GM21526 (cell line): ENCODE data around the gene ADD1.
"Not testable (repeated sequence)": the region's sequence is repeated elsewhere in the genome, so short reads cannot be mapped to it uniquely, and the experiment has no call there.

Source experiments
- ATAC-seq: cut with Tn5 transposase; IDR thresholded peaks from one replicate; pipeline ENCODE4 v1.9.1; 2021; ENCODE audit warnings: moderate library complexity; ENCODE audit not compliant: unreplicated experiment, low FRiP score

ADD1 gene

DNA sequence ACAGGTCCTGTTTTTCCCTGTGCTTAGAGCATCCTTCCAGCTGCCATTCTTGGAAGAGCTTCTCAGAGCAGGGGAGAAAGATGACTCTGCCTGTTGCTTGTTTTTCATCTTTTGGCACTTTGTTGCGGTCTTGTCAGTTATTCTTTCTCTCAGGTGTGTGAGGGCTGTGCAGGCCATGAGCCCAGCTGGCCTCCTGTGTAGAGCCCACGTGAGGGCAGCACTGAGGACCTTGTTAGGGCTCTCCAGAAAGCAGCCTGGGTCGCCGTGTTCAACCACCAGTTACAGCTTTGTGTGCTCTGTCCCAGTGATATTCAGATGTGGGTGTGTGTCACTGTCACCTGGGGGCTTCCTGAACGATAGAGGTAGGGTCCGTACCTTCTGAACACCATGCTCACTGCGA lies 66.8 kb downstream of the ADD1 start:
- no peak for ATAC-seq

DNA sequence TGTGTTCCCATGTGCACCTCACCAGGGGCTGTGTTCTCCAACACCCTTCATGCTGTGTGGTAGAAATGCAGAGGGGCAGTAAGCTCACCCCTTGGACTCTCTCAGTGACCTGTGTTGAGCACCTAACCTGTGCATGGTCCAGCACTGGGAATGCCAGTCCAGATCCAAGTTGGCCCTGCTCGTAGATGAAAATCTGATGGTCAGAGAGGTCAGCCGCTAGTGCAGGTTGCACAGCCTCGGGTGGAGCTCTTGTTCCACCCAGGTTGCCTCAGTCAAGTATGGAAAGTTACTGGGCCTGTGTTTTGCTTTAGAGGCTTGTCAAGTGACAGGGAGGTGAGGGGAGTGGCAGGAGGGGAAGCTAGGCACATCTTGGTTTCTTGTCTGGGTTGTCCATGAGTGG lies 68.2 kb downstream of the ADD1 start:
- no peak for ATAC-seq

DNA sequence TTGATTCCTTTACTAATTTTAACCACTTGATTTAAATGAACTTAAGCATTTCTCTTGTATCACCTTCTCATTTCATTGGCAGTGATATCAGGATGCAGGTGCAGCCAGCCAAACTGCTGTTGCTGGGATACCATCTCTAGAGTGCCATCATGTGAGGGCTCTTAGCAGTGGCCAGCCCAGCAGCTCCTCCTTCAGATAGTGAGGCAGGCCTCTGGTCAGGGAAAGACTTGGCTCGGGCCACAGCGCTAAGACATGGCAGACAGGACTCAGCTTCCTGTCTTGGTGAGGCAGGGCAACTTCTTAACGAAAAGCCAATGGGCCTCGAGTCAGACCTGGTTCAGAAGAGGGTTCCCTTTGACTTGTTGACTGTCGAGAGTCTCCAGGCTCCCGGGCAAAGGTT lies 69.5 kb downstream of the ADD1 start:
- ATAC-seq, result no peak

DNA sequence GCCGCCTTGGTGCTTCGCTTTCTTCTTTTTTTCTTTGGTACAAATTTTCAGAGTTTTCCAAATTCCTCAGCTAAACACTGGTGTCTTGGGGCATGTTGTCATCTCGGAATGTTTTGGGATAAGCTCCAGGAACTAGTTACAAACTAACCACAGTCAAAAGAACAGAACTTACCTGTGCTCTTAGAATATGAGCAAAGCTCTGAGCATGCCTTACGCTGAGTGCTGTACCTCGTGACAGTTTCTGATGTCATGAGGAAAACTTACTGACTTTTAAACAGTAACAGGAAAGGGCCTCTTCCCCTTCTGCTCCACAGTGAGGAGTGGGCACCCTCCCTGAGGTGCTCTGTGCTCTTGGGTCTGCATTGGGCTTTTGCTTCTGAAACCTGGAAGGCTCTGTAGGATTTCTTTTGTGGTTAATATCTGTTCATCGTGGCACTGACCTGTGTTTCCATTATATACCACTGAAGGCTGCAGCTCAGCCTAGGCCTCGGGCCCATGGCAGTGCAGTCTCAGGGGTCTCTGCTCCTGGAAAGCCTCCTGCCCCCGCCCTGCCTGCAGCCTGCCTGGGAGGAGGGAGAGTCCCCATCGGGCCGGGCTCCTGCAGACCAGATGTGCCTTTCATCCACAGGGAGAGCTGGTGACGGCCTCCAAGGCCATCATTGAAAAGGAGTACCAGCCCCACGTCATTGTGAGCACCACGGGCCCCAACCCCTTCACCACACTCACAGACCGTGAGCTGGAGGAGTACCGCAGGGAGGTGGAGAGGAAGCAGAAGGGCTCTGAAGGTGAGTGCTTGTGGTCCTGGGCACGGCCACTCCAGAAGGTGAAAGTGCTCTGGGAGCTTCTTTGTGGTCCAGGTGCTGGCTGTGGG lies 70.8 kb downstream of the ADD1 start:
- ATAC-seq, result no peak

DNA sequence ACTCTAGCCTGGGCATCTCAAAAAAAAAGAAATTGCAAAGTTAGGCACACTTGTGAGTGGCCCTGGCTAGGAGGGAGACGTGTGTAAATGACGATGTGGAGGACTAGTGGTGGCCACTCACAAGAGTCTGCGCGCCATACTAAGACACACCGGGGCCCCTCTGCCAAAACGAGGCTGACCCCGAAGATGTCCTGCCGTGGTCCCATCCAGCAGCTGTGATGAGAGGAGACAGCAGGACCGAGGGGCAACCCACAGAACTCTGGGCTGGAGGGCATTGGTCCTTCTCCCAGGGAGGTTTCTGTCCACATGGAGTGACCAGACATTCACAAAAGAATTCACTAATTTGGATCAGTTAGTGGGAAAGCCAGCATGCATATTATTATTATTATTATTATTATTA lies 72.1 kb downstream of the ADD1 start:
- no peak for ATAC-seq

DNA sequence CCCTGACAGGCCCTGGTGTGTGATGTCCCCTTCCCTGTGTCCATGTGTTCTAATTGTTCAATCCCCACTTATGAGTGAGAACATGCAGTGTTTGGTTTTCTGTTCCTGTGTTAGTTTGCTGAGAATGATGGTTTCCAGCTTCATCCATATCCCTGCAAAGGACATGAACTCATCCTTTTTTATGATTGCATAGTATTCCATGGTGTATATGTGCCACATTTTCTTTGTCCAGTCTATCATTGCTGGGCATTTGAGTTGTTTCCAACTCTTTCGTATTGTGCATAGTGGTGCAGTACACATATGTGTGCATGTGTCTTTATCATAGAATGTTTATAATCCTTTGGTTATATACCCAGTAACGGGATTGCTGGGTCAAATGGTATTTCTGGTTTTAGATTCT lies 73.1 kb downstream of the ADD1 start:
- not testable (repeated sequence) for ATAC-seq

DNA sequence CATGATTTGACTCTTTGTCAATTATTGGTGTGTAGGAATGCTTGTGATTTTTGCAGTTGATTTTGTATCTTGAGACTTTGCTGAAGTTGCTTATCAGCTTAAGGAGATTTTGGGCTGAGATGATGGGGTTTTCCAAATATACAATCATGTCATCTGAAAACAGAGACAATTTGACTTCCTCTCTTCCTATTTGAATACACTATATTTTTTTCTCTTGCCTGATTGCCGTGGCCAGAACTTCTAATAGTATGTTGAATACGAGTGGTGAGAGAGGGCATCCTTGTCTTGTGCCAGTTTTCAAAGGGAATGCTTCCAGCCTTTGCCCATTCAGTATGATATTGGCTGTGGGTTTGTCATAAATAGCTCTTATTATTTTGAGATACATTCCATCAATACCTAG lies 74.7 kb downstream of the ADD1 start:
- ATAC-seq, result not testable (repeated sequence)

DNA sequence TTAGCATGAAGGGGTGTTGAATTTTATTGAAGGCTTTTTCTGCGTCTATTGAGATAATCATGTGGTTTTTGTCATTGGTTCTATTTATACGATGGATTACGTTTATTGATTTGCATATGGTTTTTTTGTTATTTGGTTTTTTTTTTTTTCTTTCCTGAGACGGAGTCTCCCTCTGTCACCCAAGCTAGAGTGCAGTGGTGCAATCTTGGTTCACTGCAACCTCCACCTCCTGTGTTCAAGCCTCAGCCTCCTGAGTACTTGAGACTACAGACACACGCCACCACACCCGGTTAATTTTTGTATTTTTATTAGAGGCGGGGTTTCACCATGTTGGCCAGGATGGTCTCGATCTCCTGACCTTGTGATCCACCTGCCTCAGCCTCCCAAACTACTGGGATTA lies 75.1 kb downstream of the ADD1 start:
- ATAC-seq, result not testable (repeated sequence)

DNA sequence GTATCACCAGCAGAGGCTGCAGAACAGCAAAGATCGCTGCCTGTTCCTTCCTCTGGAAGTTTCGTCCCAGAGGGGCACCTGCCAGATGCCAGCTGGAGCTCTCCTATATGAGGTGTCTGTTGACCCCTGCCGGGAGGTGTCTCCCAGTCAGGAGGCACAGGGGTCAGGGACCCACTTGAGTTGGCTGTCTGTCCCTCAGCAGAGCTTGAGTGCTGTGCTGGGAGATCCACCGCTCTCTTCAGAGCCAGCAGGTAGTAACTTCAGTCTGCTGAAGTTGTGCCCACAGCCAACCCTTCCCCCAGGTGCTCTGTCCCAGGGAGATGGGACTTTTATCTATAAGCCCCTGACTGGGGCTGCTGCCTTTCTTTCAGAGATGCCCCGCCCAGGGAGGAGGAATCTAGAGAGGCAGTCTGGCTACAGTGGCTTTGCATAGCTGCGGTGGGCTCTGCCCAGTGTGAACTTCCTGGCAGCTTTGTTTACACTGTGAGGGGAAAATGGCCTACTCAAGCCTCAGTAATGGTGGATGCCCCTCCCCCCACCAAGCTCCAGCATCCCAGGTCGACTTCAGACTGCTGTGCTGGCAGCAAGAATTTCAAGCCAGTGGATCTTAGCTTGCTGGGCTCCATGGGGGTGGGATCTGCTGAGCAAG lies 78.9 kb downstream of the ADD1 start:
- ATAC-seq, result not testable (repeated sequence)

DNA sequence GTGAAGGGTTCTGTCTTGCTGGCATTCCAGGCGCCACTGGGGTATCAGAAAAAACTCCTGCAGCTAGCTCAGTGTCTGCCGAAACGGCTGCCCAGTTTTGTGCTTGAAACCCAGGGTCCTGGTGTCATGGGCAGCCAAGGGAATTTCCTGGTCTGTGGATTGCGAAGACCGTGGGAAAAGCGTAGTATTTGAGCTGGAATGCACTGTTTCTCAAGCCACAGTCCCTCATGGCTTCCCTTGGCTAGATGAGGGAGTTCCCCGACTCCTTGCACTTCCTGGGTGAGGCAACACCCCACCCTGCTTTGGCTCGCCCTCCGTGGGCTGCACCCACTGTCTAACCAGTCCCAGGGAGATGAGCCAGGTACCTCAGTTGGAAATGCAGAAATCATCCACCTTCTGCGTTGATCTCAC lies 79.5 kb downstream of the ADD1 start:
- ATAC-seq, result no peak

DNA sequence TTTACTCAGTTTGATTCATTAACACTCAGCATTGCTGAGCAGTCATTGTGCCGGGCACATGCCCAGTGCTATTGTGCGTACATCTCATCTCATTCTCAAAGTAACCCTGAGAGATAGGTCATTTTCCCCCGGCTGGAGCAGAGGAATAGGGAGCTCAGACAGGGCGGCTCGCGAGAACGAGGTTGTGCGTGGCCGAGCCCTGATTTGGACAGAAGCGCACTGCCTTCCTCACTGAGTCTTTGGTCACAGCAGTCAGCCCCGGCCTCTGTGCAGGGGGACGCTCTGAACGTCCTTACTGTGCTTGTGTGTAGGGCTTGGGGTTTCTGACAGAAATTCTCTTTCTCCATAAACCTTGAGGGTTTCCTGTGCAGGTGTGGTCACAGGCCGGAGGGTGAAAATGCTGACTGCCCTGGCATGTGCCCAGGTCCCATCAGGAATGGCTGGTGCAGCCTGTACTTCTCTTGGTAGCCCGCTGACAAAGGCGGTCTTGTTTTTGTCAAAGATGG lies 80.1 kb downstream of the ADD1 start:
- no peak for ATAC-seq

DNA sequence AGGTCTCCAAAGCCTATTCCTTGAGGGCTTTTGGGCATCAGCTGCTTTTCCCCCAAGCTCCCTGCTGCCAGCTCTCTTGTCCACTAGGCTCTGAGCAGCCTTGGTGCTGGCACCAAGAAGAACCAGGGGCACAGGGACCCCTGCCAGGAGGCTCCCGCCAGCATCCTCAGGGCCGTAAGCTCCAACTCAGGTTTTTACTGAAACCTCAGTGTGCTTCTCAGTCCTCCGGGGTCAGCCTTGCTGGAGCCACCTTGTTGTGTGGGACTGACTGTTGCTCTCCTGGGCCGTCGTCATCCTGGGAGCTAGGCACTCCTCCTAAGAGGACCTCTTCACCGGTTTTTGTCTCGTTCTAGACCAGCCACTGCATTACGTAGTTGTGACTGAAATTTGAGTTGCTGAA lies 80.6 kb downstream of the ADD1 start:
- no peak for ATAC-seq

DNA sequence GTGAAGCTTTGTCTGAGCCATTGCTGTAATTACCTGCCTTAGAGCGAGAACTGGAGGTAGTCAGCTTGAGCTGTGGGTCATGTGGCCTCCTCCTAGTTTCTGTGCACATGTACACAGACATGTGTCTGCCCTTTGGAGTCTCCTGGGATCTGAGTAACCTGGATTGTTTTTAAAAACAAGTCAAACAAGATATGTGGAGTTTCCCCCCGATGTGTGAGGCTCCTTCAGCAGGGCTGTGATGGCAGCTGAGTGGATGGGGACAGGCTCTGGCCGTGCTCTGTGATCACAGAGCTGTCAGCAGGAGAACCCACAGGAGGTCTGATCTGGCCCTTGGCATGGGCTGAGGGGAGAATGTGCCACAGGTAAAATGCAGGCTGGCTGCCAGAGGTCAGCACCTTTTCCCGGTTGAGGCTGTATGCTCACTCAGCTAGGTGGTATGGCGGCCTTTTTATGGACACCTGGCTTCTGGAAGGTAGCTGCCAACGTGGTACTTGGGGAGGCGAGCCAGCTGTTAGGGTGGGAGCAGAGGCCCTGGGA lies 81.2 kb downstream of the ADD1 start:
- no peak for ATAC-seq

DNA sequence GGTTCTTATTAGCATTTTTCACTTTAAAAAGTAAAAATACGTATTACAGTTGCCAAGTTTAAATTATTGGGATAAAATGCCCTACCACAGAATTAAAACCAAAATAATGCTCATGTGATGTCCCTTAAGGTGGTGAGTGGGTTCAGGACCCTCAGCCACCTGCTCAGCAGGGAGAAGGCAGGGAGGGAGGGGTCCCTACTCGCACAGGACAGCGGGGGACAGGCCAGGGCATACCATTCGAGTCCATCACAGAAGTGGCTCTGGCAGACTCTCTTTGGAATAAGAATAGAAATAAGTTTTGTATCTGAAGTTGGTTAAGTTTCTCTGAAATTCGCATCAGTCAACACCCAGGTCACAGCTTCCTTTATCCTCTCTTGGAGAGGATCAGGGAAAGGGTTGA lies 81.9 kb downstream of the ADD1 start:
- no peak for ATAC-seq

DNA sequence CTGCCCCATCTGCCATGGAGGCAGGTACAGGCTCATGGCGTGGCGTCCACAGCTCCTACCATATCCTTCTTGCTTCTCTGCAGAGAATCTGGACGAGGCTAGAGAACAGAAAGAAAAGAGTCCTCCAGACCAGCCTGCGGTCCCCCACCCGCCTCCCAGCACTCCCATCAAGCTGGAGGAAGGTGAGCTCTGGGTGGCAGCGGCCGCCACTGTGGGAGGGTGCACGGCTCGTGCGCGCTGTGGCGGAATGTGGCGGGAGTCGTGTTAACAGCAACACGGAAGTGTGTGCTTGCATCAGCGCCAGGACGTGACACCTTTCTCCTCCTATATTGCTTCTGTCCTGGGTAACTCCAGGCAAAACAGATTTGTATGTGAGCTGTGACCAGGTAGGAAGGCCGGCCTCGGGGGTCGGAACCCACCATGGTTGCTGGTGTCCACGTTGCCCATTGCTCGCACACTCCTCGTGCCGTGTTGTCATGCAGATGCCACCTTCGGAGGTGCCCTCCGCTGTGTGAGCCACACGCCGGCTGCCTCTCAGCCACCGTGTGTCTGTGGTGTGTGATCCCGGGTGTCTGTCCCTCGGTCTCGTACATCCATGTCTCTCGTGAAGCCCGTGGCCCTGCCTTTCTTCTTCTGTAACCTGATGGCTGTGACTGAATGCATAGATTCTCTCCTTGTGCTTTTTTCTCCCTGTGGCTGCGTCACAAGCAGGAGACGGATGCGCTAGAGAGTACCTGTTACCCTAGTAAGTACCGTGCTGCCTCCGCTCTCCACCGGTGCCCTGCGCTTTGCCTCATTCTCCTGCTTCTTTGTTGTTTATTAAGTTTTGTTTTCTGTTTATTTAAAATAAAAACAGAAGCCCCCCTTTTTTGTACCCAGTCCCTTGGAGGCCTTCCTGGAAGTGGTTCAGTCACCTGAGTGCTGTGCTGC lies 82.6 kb downstream of the ADD1 start:
- no peak for ATAC-seq

DNA sequence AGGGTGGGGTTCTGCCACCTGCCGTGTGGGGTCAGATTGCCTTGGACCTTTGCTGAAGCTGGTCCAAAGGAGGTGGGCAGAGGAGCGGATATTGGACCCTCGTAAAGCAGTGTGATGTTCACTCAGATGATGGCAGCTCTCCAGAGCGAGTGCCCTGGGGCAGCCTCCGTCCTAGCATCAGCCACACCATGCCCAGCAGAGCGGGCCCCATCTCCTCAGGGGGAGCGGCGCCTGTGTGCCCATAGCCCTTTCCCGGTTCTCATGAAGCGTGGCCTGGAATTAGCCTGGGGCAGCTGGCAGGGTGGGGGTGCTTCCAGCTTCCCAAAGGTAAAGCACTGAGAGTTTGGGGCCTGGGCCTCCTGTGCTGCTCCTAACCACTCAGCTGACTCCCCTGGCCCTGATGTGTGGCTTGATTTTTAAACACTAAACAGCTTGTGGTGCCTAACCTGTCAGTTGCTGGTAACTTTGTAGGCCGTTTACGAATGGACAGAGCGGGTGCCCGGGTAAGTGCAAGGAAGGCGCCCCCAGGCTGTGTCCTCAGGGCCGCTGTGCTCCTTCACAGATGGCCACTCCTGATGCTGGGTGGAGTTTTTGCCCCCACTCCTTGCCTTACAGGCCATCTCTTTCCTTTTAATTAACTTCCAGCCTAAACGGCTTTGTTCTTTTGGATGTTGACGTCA lies 83.5 kb downstream of the ADD1 start:
- no peak for ATAC-seq

DNA sequence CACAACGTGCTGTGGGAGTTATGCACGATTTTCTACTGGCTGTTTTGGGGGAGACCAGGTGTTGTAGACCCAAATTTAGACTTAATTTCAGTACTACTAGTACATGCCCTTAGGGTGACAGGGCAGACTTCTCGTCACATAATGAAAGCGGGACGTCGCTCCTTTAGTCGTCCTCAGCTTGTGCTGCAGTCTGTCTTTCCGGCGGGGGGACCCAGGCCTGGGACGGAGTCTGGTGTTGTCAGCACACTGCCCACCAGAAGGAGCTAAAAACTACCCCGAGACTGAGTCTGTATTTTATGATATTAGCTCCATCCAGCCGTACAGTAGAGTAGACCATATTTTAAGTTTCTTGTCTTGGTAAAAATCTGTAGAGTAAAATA lies 84.0 kb downstream of the ADD1 start:
- ATAC-seq, result no peak

DNA sequence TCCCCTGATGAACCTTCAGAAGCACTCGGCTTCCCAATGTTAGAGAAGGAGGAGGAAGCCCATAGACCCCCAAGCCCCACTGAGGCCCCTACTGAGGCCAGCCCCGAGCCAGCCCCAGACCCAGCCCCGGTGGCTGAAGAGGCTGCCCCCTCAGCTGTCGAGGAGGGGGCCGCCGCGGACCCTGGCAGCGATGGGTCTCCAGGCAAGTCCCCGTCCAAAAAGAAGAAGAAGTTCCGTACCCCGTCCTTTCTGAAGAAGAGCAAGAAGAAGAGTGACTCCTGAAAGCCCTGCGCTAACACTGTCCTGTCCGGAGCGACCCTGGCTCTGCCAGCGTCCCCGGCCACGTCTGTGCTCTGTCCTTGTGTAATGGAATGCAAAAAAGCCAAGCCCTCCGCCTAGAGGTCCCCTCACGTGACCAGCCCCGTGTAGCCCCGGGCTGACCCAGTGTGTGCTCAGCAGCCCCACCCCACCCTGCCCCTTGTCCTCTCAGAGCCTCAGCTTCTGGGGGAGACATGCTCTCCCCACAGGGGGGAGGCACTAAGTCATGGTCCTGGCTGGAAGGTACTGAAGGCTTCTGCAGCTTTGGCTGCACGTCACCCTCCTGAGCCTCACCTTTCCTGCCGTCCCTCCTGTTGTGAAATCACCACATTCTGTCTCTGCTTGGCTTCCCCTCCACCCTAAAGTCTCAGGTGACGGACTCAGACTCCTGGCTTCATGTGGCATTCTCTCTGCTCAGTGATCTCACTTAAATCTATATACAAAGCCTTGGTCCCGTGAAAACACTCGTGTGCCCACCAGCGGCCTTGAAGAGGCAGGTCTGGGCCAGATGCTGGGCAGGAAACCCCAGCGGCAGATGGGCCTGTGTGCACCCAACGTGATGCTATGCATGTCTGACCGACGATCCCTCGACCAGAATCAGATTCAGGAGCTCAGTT lies 84.9 kb downstream of the ADD1 start:
- ATAC-seq, result no peak

DNA sequence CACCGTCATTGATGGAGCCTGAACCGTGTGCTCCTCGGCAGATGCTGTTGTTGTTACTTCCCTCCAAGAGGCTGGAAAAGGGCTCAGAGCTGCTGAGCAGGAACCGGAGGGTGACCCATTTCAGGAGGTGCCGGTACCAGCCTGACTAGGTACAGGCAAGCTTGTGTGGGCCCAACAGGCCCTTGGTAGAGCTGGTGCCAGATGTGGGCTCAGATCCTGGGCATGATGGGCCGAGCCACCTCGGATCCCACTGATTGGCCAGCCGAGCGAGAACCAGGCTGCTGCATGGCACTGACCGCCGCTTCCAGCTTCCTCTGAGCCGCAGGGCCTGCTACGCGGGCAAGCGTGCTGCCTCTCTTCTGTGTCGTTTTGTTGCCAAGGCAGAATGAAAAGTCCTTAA lies 85.8 kb downstream of the ADD1 start:
- no peak for ATAC-seq
